Measurements from ENCODE around the gene FLT1.

GRCh38 chr13:28489524-28489931 lies 5.4 kb downstream of the FLT1 start:
- TF ChIP-seq, protein P1, sequence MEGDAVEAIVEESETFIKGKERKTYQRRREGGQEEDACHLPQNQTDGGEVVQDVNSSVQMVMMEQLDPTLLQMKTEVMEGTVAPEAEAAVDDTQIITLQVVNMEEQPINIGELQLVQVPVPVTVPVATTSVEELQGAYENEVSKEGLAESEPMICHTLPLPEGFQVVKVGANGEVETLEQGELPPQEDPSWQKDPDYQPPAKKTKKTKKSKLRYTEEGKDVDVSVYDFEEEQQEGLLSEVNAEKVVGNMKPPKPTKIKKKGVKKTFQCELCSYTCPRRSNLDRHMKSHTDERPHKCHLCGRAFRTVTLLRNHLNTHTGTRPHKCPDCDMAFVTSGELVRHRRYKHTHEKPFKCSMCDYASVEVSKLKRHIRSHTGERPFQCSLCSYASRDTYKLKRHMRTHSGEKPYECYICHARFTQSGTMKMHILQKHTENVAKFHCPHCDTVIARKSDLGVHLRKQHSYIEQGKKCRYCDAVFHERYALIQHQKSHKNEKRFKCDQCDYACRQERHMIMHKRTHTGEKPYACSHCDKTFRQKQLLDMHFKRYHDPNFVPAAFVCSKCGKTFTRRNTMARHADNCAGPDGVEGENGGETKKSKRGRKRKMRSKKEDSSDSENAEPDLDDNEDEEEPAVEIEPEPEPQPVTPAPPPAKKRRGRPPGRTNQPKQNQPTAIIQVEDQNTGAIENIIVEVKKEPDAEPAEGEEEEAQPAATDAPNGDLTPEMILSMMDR (IDR thresholded peaks at IDR 0.05; ENCODE audit: low read depth, low read length, poor library complexity, severe bottlenecking): no peak
- no peak for TF ChIP-seq EZH2phosphoT487 (IDR thresholded peaks at IDR 0.05; ENCODE audit: borderline replicate concordance, low read length)

Measured in DOHH2 (cell line).